Measurements from ENCODE around the gene ATAD3A. TPM values are rescaled to one million over a fixed set of nuclear protein-coding genes. Genes with fewer than 3 reads are reported as not detected.
A peak's percentile ranks its signal among the peaks of the same experiment; 100 is the strongest.

Gene ATAD3A
- total RNA-seq, 4 donors from 2014 or later, result 14.6 to 34.4 (median 20.4) TPM

DNA sequence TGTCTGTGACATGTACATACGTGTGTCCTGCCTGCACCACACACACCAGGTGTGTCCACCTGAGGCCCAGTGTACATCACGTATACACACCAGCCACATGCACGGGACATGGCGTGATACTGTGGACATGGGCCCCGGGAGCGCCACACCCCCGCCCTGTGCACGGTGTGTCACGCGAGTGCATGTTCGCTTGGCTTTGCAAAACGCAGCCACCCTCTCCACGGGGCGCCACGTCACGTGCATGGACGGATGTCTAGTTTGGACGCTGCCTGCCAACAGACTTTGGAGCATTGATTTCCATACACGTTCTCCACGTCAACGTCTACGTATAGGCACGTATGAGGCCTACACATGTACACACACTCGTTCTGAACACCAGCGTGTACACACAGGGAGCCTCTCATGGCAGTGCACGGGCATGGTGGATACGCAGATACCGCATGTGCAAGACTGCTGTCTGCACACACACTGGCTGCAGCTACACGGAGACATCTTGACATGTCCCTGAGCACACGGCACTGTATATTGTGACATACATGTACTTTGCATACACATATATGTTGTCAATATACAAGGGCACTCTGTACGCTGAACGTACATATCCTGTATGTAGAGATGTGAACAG is 25.8 kb downstream of the ATAD3A start:
- H3K36me3 ChIP-seq, result no peaks in the 10 kb centered on the region
- H3K4me3 ChIP-seq, result no peak overlapping the region
- H3K27me3 ChIP-seq, result peaks cover 9% of the 10 kb centered on the region
- no peaks in the 10 kb centered on the region for H3K9me3 ChIP-seq
- 95% methylated on average over 18 to 32 of the region's 32 CpGs for WGBS, 2 donors (ENCODE audit: low coverage in 1 of 2)
- intact Hi-C loops (cut with DNase I; ENCODE audit: low total_unique reads) (no loop called here), in situ Hi-C loops (cut with MboI; ENCODE audit: low pct_ligation_motif_present in 1 of 4, low pct_unique_long_range_greater_than_20kb in 1 of 4, low sequenced_read_pairs in 3 of 4) (no loop called here)
- peaks cover 5 to 19% (median 12%) of the 10 kb centered on the region in 4 donors for H3K4me1 ChIP-seq
- TF ChIP-seq POLR2A (IDR thresholded peaks at IDR 0.05) (no peak), POLR2AphosphoS5 (IDR thresholded peaks at IDR 0.05) (no peak), EP300 (IDR thresholded peaks at IDR 0.05; ENCODE audit: low read depth) (no peak)
- TF ChIP-seq, protein P1, sequence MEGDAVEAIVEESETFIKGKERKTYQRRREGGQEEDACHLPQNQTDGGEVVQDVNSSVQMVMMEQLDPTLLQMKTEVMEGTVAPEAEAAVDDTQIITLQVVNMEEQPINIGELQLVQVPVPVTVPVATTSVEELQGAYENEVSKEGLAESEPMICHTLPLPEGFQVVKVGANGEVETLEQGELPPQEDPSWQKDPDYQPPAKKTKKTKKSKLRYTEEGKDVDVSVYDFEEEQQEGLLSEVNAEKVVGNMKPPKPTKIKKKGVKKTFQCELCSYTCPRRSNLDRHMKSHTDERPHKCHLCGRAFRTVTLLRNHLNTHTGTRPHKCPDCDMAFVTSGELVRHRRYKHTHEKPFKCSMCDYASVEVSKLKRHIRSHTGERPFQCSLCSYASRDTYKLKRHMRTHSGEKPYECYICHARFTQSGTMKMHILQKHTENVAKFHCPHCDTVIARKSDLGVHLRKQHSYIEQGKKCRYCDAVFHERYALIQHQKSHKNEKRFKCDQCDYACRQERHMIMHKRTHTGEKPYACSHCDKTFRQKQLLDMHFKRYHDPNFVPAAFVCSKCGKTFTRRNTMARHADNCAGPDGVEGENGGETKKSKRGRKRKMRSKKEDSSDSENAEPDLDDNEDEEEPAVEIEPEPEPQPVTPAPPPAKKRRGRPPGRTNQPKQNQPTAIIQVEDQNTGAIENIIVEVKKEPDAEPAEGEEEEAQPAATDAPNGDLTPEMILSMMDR (IDR thresholded peaks at IDR 0.05), result no peak
- DNase-seq, result no peak
- H3K27ac ChIP-seq, result no peak overlapping the region

DNA sequence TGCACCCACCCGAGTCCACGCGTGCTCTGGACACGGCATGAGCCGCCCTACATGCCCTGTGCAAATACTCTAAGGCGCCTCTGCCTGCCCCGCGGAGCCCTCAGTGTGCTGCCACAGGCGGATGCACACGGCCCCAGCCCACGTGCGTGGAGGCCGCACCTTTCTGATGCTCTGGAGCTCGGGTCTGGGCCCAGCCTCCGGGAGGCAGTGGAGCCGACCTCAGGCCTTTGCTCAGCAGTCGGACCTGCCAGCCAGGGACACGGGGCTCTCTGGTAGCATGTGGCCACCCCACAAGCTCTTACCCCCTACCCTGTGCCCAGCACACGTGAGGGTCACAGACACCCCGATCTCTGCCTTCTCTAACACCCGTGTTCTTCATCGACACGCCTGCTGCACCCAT is 26.4 kb downstream of the ATAD3A start:
- no peak for DNase-seq
- H3K36me3 ChIP-seq, result no peaks in the 10 kb centered on the region
- intact Hi-C loops (cut with DNase I; ENCODE audit: low total_unique reads) (no loop called here), in situ Hi-C loops (cut with MboI; ENCODE audit: low pct_ligation_motif_present in 1 of 4, low pct_unique_long_range_greater_than_20kb in 1 of 4, low sequenced_read_pairs in 3 of 4) (no loop called here)
- 87 to 100% methylated on average over 2 to 21 of the region's 23 CpGs for WGBS, 2 donors (ENCODE audit: low coverage in 1 of 2)
- no peak for TF ChIP-seq POLR2A (IDR thresholded peaks at IDR 0.05)
- TF ChIP-seq POLR2AphosphoS5 (IDR thresholded peaks at IDR 0.05), result no peak
- no peak for TF ChIP-seq EP300 (IDR thresholded peaks at IDR 0.05; ENCODE audit: low read depth)
- TF ChIP-seq, protein P1 (IDR thresholded peaks at IDR 0.05), result no peak
- H3K9me3 ChIP-seq, result no peaks in the 10 kb centered on the region
- H3K4me3 ChIP-seq, result no peak overlapping the region
- H3K27me3 ChIP-seq, result peaks cover 9% of the 10 kb centered on the region
- H3K4me1 ChIP-seq, result peaks cover 5 to 19% (median 12%) of the 10 kb centered on the region in 4 donors
- no peak overlapping the region for H3K27ac ChIP-seq

DNA sequence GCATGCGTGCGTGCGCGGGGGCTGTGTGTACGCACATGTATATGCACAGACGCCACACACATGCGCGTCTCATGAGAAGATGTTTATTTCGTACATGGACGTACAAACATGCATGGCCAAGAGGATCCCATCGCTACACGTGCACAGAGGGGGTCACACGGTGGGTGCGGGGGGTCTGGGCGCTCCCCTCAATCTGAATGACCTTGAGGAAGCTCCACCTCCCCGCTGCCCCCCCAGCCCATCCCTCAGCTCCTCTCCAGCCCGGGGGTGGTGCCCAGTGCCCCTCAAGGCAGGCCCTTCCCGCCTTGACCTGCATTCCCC is 27.0 kb downstream of the ATAD3A start:
- intact Hi-C loops (cut with DNase I; ENCODE audit: low total_unique reads) (no loop called here), in situ Hi-C loops (cut with MboI; ENCODE audit: low pct_ligation_motif_present in 1 of 4, low pct_unique_long_range_greater_than_20kb in 1 of 4, low sequenced_read_pairs in 3 of 4) (no loop called here)
- Histone ChIP-seq H3K27ac (peak overlapping the region in 3 of 4 donors; percentile 37 to 86 (median 75)), H3K9me3 (no peaks in the 10 kb centered on the region), H3K4me3 (peak overlapping the region in 2 of 4 donors; percentile 47 to 54), H3K36me3 (no peaks in the 10 kb centered on the region), H3K27me3 (peaks cover 9% of the 10 kb centered on the region), H3K4me1 (peaks cover 5 to 19% (median 12%) of the 10 kb centered on the region in 4 donors)
- 85 to 88% methylated on average over 6 to 18 of the region's 18 CpGs for WGBS, 2 donors (ENCODE audit: low coverage in 1 of 2)
- no peak for TF ChIP-seq POLR2A (IDR thresholded peaks at IDR 0.05)
- no peak for DNase-seq

DNA sequence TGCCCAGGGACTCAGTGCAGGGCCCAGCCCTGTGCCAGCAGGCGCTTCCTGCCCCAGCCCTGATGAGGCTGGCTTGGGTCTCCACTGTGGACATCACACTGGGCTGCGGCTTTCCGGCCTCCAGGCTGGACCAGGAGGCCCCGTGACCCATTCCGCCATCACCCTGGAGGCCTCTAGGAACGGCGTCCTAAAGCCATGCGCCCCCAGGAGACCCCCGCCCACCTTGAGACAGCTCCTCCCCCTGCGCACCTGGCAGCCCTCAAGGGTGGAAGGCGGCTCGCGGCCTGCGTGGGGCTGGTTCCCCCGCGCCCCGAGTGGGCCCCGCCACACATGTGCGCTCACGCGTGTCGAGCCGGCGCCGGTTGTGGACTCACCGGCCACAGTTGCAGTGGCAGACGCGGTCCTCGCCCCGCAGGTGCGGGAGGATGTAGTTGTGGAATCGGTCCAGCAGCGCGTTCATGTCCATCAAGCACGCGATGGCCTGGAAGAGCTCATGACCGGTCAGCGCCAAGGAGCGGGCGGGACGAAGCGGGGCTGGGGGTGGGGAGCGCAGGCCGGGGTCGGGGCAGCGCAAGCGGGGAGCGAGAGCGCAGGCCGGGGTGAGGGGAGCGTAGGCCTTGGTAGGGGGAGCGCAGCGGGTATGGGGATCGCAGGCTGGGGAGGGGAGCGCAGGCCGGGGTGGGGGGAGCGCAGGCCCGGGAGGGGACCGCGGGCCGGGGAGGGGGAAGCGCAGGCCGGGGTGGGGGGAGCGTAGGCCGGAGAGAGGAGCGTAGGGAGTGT is 27.5 kb downstream of the ATAD3A start:
- H3K27me3 ChIP-seq, result peaks cover 9% of the 10 kb centered on the region
- H3K9me3 ChIP-seq, result no peaks in the 10 kb centered on the region
- H3K27ac ChIP-seq, result peak overlapping the region; percentile 37 to 86 (median 64)
- DNase-seq, result no peak
- in situ Hi-C loops (cut with MboI; ENCODE audit: low pct_ligation_motif_present in 1 of 4, low pct_unique_long_range_greater_than_20kb in 1 of 4, low sequenced_read_pairs in 3 of 4), result no loop called here
- peak overlapping the region; percentile 45 to 61 (median 50) for H3K4me3 ChIP-seq
- H3K4me1 ChIP-seq, result peaks cover 5 to 19% (median 12%) of the 10 kb centered on the region in 4 donors
- intact Hi-C loops (cut with DNase I; ENCODE audit: low total_unique reads), result no loop called here
- no peaks in the 10 kb centered on the region for H3K36me3 ChIP-seq
- 16% methylated on average over 58 of the region's 66 CpGs; no CpG with 5 or more reads in 1 of the 2 donors for WGBS, 2 donors (ENCODE audit: low coverage in 1 of 2)
- TF ChIP-seq POLR2A (IDR thresholded peaks at IDR 0.05) (no peak), POLR2AphosphoS5 (IDR thresholded peaks at IDR 0.05) (no peak), EP300 (IDR thresholded peaks at IDR 0.05; ENCODE audit: low read depth) (no peak)

DNA sequence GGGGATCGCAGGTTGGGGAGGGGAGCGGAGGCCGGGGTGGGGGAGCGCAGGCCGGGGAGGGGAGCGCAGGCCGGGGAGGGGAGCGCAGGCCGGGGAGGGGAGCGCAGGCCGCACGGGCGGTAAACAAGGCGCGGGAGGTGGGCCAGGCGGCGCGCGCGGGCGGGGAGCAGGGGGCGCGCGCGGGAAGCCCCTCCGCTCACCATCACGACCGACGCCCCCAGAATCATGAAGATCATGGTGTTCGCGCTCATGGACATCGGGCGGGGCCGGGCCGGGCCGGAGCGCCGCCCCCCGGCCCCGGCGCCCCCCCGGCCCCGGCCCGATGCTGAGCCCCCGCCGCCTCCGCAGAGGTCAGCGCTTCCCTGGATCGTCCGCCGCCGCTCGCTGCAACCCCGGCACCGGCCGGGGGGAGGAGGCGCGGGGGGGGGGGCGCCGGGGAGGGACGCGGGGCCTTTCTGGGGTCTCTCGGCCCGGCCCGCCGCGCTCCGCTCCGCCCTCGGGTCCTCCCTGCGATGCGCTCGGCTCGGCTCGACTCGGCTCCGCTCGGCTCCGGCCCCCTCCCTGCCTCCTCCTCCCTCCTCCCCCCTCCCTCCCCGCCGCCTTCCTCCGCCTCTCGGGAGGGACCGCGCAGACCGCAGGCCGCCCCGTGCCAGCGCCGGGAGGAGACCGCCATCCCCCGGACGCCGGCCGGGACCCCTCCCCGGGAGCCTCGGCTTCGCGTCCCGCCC is 28.3 kb downstream of the ATAD3A start, which contains the start of gene TMEM240:
TMEM240 (minus strand) TSS at position 535 of the 728 bp plus-strand sequence; CDS start at position 257, 278 bp downstream.
- Histone ChIP-seq H3K4me3 (peak within 1 kb of the TSS; percentile 45 to 61 (median 50)), H3K27me3 (peaks cover 9% of the 10 kb centered on the region), H3K9me3 (no peaks in the 10 kb centered on the region), H3K36me3 (no peaks in the 10 kb centered on the region), H3K27ac (peak within 1 kb of the TSS; percentile 37 to 86 (median 64)), H3K4me1 (peaks cover 5 to 19% (median 12%) of the 10 kb centered on the region in 4 donors)
- peak; percentile 68 for DNase-seq
- intact Hi-C loops (cut with DNase I; ENCODE audit: low total_unique reads) (no loop called here), in situ Hi-C loops (cut with MboI; ENCODE audit: low pct_ligation_motif_present in 1 of 4, low pct_unique_long_range_greater_than_20kb in 1 of 4, low sequenced_read_pairs in 3 of 4) (no loop called here)
- WGBS, 2 donors (ENCODE audit: low coverage in 1 of 2), result 2% methylated on average over 35 of the region's 100 CpGs; no CpG with 5 or more reads in 1 of the 2 donors
- no peak for TF ChIP-seq EP300 (IDR thresholded peaks at IDR 0.05; ENCODE audit: low read depth)
- TF ChIP-seq, protein P1 (IDR thresholded peaks at IDR 0.05), result no peak
- no peak for TF ChIP-seq POLR2AphosphoS5 (IDR thresholded peaks at IDR 0.05)
